Measurements from ENCODE around the gene CEBPB.
A peak's percentile ranks its signal among the peaks of the same experiment; 100 is the strongest.
"Not testable (repeated sequence)": the region's sequence is repeated elsewhere in the genome, so short reads cannot be mapped to it uniquely, and the experiment has no call there.

CEBPB gene

DNA sequence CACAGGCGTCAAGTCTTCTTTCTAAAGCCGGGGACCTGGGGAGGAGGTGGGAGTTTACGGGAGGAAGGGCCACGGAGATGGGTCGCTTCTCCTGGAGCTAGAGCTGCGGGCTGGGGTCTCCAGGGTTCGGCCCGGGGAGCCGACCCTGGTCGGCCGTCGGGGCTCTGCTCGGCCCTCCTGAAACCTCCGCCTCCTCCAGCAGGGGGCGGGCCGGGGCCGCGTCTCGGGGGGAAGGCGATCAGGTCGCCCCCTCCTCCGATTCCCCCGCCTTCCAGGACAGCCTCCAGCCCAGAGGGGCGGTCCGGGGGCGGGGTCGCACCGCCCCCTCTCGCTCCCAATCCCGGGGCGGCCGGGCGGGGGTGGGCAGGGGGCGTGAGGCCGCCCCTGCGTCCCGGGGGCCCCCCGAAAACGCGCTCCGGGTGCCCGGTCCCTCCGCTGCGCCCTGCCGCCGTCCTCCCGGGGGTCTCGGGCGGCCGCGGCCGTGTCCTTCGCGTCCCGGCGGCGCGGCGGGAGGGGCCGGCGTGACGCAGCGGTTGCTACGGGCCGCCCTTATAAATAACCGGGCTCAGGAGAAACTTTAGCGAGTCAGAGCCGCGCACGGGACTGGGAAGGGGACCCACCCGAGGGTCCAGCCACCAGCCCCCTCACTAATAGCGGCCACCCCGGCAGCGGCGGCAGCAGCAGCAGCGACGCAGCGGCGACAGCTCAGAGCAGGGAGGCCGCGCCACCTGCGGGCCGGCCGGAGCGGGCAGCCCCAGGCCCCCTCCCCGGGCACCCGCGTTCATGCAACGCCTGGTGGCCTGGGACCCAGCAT, at the start of gene CEBPB:
Gene CEBPB (plus strand): TSS at position 580 of the 814 bp plus-strand sequence. CDS start 204 bp downstream, at position 784.
- peak; percentile 73 for DNase-seq

GRCh38 chr20:50141018-50141675, 49.5 kb upstream of the CEBPB start:
- DNase-seq: no peak

GRCh38 chr20:50141811-50142561, 48.6 kb upstream of the CEBPB start:
- no peak for DNase-seq

GRCh38 chr20:50142812-50143211, 47.8 kb upstream of the CEBPB start:
- no peak for DNase-seq

GRCh38 chr20:50144362-50144761, 46.3 kb upstream of the CEBPB start:
- DNase-seq: no peak

DNA sequence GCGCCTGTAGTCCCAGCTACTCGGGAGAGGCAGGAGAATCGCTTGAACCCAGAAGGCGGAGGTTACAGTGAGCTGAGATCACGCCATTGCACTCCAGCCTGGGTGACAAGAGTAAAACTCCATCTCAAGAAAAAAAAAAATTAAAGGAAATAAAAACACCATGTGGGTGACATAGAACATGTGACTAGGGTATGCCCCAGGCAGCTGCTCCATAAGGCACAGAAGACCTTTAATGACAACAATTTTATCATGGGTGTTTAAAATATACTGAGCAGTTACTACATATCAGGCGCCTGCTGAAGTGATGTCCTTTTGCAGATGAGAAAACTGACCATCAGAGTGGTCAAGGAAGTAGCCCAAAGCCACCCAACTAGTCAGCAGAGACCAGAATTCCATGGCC, 45.1 kb upstream of the CEBPB start:
- no peak for DNase-seq

DNA sequence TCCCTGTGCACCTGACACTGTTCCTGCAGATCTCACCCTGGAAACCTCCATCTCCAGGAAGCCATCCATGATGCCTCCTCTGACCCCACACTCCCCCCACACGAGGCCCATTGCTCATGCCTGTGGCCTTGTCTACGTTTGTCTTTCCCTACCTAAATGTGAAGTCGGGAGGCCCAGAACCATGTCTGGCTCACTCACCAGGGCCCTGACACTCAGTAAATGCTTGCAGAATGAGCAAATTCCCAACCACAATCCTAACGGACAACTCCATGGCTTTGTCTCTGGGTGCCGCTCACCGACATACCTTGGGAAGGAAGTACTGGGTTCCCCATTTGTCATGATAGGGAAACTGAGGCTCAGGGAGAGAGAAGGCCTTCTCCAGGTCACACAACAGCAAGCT, 44.4 kb upstream of the CEBPB start:
- no peak for DNase-seq

GRCh38 chr20:50146732-50147662, 43.6 kb upstream of the CEBPB start:
- peak; percentile 89 for DNase-seq

- DNase-seq: no peak
Measured at GRCh38 chr20:50149481-50150254, 41.0 kb upstream of the CEBPB start.

DNA sequence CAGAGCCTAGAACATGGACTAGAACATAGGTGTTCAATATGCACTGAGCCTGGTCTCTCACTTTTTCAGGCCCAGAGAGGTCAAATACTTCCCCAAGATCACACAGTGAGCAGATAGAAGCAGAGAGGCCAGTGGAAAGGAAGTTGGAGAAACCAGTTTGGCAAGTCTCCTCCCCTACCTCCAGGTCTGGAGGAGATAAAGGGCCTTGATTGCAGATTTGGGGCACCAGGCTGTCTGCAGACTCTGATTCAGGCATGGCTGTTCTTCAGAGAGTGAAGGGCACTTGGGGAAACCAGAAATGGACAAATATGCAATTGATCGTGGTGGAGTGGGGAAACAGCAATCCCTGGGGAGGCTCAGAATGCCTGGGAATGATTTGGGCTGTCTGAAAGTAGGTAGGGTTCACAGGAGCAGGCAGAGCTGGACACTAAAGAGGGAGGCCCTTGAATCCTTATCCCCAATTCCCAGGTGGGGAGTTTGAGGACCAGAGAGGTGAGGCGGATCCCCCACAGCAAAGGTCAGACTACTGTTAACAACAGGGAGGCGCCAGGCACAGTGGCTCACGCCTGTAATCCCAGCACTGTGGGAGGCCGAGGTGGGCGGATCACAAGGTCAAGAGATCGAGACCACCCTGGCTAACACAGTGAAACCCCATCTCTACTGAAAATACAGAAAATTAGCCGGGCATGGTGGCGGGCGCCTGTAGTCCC, 39.4 kb upstream of the CEBPB start:
- DNase-seq: peak; percentile 83

DNA sequence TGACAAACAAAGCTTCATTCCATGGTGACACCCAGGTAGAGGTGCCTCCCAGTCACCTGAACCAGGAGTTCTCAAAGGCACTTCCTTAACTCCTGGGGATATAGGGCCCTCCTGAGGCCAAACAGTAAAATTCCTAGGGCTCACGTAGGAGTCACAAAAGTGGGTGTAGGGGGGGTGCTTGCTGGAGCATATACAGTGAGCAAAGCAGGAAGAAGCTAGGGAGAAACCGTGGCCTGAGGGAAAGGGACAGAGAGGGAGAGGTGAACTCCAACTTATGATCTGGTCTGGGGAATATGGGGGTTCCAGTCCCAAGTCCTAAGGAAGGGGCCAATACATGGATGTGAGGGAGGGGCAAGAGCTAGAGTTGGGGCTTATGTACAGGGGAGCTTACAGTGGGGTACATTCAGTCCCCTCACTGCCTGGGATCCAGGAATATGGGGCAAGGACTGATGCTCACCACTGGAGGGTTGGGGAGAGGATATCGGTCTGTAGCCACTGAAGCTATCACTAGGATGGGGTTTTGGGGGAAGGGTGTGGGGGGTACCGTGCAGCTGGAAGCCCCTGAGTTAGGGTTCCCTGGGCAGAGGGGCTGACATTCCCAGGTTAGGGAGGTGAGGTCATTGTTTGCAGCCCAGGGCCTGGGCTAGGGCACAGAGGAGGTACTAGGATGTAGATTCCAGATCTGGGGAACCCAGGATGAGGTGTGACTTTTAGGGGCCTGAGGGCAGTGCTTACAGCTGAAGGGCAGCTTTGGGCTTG, 38.1 kb upstream of the CEBPB start:
- no peak for DNase-seq

- DNase-seq: no peak
Measured at GRCh38 chr20:50153153-50153499, 37.5 kb upstream of the CEBPB start.

DNA sequence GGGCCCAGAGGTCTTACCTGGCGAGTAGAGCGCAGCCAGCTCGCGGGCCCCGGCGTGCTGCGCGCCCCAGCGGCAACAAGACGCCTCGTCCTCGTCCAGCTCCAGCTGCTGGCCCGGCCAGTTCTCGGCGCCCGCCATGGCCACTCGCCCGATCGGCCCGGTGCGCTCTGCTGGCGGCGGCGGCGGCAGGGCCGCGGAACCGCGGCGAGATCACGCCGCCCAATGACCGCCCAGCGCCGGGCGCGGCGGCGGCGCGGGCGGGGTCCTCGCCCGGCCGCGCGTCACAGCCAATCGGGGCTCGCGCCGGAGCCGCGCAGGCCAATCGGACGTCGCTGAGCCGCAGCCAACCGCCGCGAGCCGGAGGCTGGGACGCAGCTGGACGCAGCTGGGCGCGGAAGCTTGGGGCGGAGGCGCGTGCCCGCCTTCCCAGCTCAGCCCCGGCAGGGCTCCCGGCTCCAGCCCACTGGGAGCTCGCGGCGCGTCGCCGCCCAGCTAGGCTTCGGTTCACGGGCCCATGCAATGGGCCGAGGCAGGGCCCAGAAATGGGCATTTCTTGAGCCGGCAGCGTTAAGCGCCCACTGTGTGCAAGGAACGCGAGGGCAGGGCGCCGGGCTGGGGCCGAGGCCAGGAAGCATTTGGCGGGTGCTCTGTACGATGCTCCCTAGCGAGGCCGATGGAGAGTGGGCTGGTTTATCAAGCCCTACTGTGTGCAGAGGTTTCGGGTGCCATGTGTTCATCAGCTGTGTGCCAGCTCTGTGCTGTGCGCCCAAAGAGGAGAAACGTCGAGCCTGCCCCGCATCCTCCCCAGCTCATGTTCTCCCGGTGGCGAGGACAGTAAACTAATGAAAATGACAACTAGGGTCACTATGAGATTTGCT, 36.9 kb upstream of the CEBPB start, which contains the start of gene PEDS1:
Gene PEDS1 (minus strand): TSS at position 224 of the 878 bp plus-strand sequence. CDS start 86 bp downstream, at position 138.
- DNase-seq: peak; percentile 88

DNA sequence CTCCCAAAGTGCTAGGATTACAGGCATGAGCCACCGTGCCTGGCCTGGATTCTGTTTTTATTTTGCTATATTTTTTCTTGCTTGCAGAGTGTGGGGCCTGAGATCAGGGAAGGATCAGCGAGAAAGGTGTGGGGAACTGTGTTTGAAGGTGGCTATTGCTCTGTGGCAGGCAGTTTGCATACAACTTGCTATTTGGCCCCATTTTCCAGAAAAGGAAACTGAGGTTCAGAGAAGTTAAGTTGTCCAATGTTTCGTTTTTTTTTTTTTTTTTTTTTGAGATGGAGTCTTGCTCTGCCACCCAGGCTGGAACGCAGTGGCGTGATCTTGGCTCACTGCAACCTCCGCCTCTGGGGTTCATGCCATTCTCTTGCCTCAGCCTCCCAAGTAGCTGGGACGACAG, 29.1 kb upstream of the CEBPB start:
- DNase-seq: not testable (repeated sequence)

- no peak for DNase-seq
Measured at GRCh38 chr20:50163570-50164317, 26.9 kb upstream of the CEBPB start.

- peak; percentile 100 for DNase-seq
Measured at GRCh38 chr20:50165684-50166554, 24.7 kb upstream of the CEBPB start.

- peak; percentile 83 for DNase-seq
Measured at GRCh38 chr20:50169329-50169823, 21.3 kb upstream of the CEBPB start.

All from hematopoietic multipotent progenitor cell treated with erythropoietin and hydrocortisone succinate and interleukin-3 and kit ligand, for 8 days (in vitro differentiated cells).